ENCODE measurements around the gene WSB2. TPM values are rescaled to one million over a fixed set of nuclear protein-coding genes. Genes with fewer than 3 reads are reported as not detected.

Gene WSB2
- total RNA-seq, 1 donor, result 171 TPM

GRCh38 chr12:118016424-118017264, 44.3 kb downstream of the WSB2 start, which contains the start of gene RFC5:
RFC5 (plus strand) TSS chr12:118016703; CDS start chr12:118016828, 125 bp downstream.
- no peak for TF ChIP-seq CTCF (IDR thresholded peaks at IDR 0.05; ENCODE audit: insufficient read depth, low read depth, low read length)
- peak; percentile 97 for DNase-seq (ENCODE audit: low read depth)
- H3K4me3 ChIP-seq (ENCODE audit: low read depth, low read length), result peak within 1 kb of the TSS; percentile 90

- no peak for DNase-seq (ENCODE audit: low read depth)
- peak overlapping the region; percentile 90 for H3K4me3 ChIP-seq (ENCODE audit: low read depth, low read length)
- no peak for TF ChIP-seq CTCF (IDR thresholded peaks at IDR 0.05; ENCODE audit: insufficient read depth, low read depth, low read length)
Observed at GRCh38 chr12:118015944-118016343, 45.0 kb downstream of the WSB2 start.

GRCh38 chr12:118015306-118015705, 45.7 kb downstream of the WSB2 start:
- no peak for DNase-seq (ENCODE audit: low read depth)
- H3K4me3 ChIP-seq (ENCODE audit: low read depth, low read length), result no peak overlapping the region
- no peak for TF ChIP-seq CTCF (IDR thresholded peaks at IDR 0.05; ENCODE audit: insufficient read depth, low read depth, low read length)

GRCh38 chr12:118013283-118013682, 47.7 kb downstream of the WSB2 start:
- no peak for TF ChIP-seq CTCF (IDR thresholded peaks at IDR 0.05; ENCODE audit: insufficient read depth, low read depth, low read length)
- no peak for DNase-seq (ENCODE audit: low read depth)
- H3K4me3 ChIP-seq (ENCODE audit: low read depth, low read length), result no peak overlapping the region

- H3K4me3 ChIP-seq (ENCODE audit: low read depth, low read length), result no peak overlapping the region
- no peak for TF ChIP-seq CTCF (IDR thresholded peaks at IDR 0.05; ENCODE audit: insufficient read depth, low read depth, low read length)
- DNase-seq (ENCODE audit: low read depth), result no peak
Observed at GRCh38 chr12:118011961-118012360, 49.0 kb downstream of the WSB2 start.

- no peak for DNase-seq (ENCODE audit: low read depth)
- H3K4me3 ChIP-seq (ENCODE audit: low read depth, low read length), result no peak overlapping the region
- no peak for TF ChIP-seq CTCF (IDR thresholded peaks at IDR 0.05; ENCODE audit: insufficient read depth, low read depth, low read length)
Observed at GRCh38 chr12:118011377-118011776, 49.6 kb downstream of the WSB2 start.
